GM18951 (cell line): Measurements from ENCODE around the gene NUDT8.
A peak's percentile ranks its signal among the peaks of the same experiment; 100 is the strongest.
"Not testable (repeated sequence)": the region's sequence is repeated elsewhere in the genome, so short reads cannot be mapped to it uniquely, and the experiment has no call there.

ENCODE experiments used
- POLR2A ChIP-seq: IDR thresholded peaks from 4 replicates; pipeline ENCODE4 v1.6.1; 2011; ENCODE audit warnings: mild to moderate bottlenecking; ENCODE audit not compliant: insufficient read length, insufficient read depth; ENCODE audit errors: extremely low read depth
- in situ Hi-C: fragments of 300-500 bp; cut with MboI; formaldehyde crosslinking; loops from one replicate; pipeline ENCODE4 v1.12.0; 2022; ENCODE audit warnings: low sequenced_read_pairs, mixed read lengths, inconsistent platforms; ENCODE audit not compliant: unreplicated experiment

The NUDT8 gene

GRCh38 chr11:67619683-67620618, 9.8 kb downstream of the NUDT8 start:
- in situ Hi-C loops: not testable (repeated sequence)

- in situ Hi-C loops: not testable (repeated sequence)
These were observed 10.7 kb downstream of the NUDT8 start for GRCh38 chr11:67618901-67619659.

DNA sequence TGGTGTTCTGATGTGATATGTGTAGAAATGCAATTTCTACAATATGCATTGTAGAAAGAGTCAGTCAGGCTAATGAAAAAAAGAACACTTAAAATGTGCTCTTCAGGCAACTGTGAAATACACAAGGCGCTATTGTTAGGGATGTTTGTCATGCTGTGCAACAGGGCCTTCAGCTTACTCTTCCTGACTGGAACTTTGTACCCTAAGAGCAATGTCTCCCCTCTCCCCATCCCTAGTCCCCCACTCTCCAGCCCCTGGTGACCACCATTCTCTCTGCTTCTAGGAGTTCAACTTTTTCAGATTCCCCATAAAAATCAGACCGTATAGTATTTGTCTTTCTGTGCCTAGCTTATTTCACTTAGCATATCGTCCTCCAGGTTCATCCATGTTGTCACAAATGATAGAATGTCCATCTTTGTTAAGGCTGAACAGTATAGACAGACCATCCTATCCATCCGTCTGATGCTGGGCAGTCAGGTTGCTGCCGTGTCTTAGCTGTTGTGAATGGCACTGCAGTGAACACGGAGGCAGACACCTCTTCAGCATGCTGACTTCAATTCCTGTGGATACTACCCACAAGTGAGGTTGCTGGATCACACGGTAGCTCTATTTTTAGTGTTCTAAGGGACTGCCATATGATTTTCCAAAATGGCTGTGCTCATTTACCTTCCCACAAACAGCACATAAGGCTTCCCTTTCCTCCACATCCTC, 12.3 kb downstream of the NUDT8 start:
- in situ Hi-C loops: no loop called here
- TF ChIP-seq POLR2A: no peak

DNA sequence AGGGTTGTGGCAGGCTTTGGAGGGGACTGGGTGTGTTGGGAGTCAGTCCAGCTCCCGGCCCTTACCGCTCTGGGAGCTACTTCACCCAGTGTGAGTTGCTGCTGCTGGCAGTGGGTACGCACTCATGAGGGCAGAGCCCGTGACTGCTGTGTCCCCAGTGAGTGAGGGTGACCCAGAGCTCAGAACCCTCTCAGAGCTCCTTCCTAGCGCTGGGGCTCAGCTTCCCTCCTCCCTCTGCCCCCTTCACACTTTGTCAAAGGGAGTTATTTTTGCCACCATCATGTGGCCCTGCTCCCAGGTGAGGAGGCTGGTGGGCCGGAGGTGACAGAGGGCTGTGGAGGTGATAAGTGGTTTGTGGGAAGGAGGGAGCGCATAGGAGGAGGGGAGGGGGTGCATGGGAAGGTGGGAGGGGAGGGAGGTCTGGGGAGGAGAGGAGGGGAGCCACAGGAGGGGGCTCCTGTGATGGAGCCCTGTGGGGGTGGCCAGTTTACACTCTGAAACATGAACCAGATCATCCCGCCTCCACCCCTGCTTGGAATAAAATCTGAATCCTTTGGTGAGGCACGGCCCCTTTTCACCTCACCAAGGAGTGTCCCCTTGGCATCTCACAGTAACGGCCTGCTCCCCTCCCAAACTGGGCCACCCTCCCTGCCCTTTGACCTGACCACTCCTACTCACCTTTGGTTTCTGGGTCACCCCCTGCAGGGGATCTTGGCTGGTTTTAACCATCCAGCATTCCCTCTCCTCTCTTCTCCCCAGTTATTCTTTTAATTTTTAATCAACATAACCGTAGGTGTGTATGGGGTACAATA, 13.1 kb downstream of the NUDT8 start:
- in situ Hi-C loops: no loop called here
- no peak for TF ChIP-seq POLR2A

GRCh38 chr11:67615728-67616430, 13.9 kb downstream of the NUDT8 start:
- in situ Hi-C loops: no loop called here
- no peak for TF ChIP-seq POLR2A

- in situ Hi-C loops: no loop called here
- TF ChIP-seq POLR2A: no peak
These were observed 14.7 kb downstream of the NUDT8 start for GRCh38 chr11:67614730-67615714.

GRCh38 chr11:67613960-67614715, 15.6 kb downstream of the NUDT8 start:
- in situ Hi-C loops: no loop called here
- TF ChIP-seq POLR2A: peak; percentile 78

- in situ Hi-C loops: no loop called here
- TF ChIP-seq POLR2A: no peak
These were observed 16.3 kb downstream of the NUDT8 start for GRCh38 chr11:67613313-67613959.

- no peak for TF ChIP-seq POLR2A
- in situ Hi-C loops: no loop called here
These were observed 17.0 kb downstream of the NUDT8 start for GRCh38 chr11:67612751-67613150.
